Measurements from ENCODE around the gene MYO3B.

The MYO3B gene

DNA sequence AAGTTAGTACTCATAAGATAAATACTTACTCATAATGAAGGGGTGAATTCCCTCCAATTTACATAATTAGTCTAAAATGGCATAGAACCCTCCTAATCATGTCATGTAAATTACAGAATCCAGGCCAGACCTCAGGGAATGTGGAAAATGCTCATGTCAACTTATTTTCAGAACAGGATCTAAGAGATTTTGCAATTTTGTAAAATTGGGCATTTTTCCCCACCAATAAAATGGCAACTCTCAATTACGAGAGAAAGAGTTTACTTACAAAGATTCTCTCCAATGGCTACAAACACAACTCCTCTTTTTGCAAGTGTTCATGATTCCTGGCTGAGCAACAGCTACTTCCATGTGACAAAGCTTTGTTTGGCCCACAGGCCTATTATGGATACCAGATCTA, 503.4 kb downstream of the MYO3B start:
- no peak overlapping the region for H3K14ac ChIP-seq (ENCODE audit: low read length in 2 of 2)
- WGBS: 74% methylated on average over 1 of the region's 1 CpG
- H3K79me1 ChIP-seq (replicated peaks; ENCODE audit: low read length, poor library complexity, severe bottlenecking): no peaks in the 10 kb centered on the region
- H4K91ac ChIP-seq (ENCODE audit: low read length): no peak overlapping the region
- H3K9ac ChIP-seq (ENCODE audit: low read length): no peak overlapping the region
- no peaks in the 10 kb centered on the region for H3K27me3 ChIP-seq (ENCODE audit: control insufficient read depth in 1 of 2, insufficient read depth in 1 of 2, low read length in 2 of 2)
- H2BK15ac ChIP-seq (ENCODE audit: low read depth, poor library complexity, severe bottlenecking): no peak overlapping the region
- H2AFZ ChIP-seq (ENCODE audit: low read depth, low read length): no peak overlapping the region
- H3K9me3 ChIP-seq (ENCODE audit: control insufficient read depth, low read length): no peaks in the 10 kb centered on the region
- H3K18ac ChIP-seq (ENCODE audit: low read depth in 1 of 2, low read length in 2 of 2): no peak overlapping the region
- no peak overlapping the region for H2BK120ac ChIP-seq (ENCODE audit: low read depth, low read length)
- no peak for DNase-seq
- H3K4me1 ChIP-seq (ENCODE audit: control insufficient read depth, insufficient read depth, low read depth, low read length): no peaks in the 10 kb centered on the region
- H2AK5ac ChIP-seq (ENCODE audit: low read length, severe bottlenecking): no peak overlapping the region
- H3K4me2 ChIP-seq (ENCODE audit: low read length, poor library complexity, severe bottlenecking): no peak overlapping the region
- H3K36me3 ChIP-seq (ENCODE audit: control insufficient read depth in 1 of 2, insufficient read depth in 2 of 2, low read depth in 1 of 2, low read length in 2 of 2): no peaks in the 10 kb centered on the region
- no peak overlapping the region for H3K23ac ChIP-seq (ENCODE audit: low read length in 2 of 2)
- no peak overlapping the region for H3K27ac ChIP-seq (ENCODE audit: low read length, poor library complexity, severe bottlenecking)
- no peak overlapping the region for H4K8ac ChIP-seq (ENCODE audit: low read length)
- no peak overlapping the region for H2BK12ac ChIP-seq (ENCODE audit: low read length in 2 of 2)
- no peak overlapping the region for H3K4me3 ChIP-seq (ENCODE audit: insufficient read depth in 1 of 2, low read depth in 1 of 2, low read length in 2 of 2)
- no peak overlapping the region for H2BK5ac ChIP-seq (ENCODE audit: low read depth, low read length, poor library complexity, severe bottlenecking)
- H3K4ac ChIP-seq (ENCODE audit: low read depth in 1 of 2, low read length in 2 of 2): no peak overlapping the region

DNA sequence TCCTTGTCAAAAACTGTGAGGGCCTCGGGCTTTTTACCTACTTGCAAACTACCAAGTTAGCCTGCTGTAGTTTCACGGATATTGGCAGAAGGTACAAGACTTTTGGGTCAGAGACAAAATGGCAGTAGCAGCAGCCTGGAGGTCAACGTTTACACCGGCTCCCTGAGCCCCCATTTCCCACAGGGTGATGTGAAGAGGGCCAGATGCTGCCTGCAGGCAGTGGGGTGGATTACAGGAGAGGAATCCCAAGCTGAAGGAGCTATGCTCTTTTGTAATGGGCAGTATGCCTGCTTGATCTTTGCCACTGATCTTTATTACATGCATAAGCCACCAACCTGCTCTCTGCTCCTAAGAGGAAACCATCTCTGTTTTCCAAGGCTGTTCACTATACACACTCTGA, 507.6 kb downstream of the MYO3B start:
- H4K91ac ChIP-seq (ENCODE audit: low read length): no peak overlapping the region
- 56% methylated on average over 4 of the region's 4 CpGs for WGBS
- no peaks in the 10 kb centered on the region for H3K79me1 ChIP-seq (replicated peaks; ENCODE audit: low read length, poor library complexity, severe bottlenecking)
- H4K8ac ChIP-seq (ENCODE audit: low read length): no peak overlapping the region
- no peak overlapping the region for H2BK12ac ChIP-seq (ENCODE audit: low read length in 2 of 2)
- H3K4me1 ChIP-seq (ENCODE audit: control insufficient read depth, insufficient read depth, low read depth, low read length): no peaks in the 10 kb centered on the region
- H3K4ac ChIP-seq (ENCODE audit: low read depth in 1 of 2, low read length in 2 of 2): no peak overlapping the region
- no peak overlapping the region for H2AK5ac ChIP-seq (ENCODE audit: low read length, severe bottlenecking)
- H3K4me3 ChIP-seq (ENCODE audit: insufficient read depth in 1 of 2, low read depth in 1 of 2, low read length in 2 of 2): no peak overlapping the region
- H2AFZ ChIP-seq (ENCODE audit: low read depth, low read length): no peak overlapping the region
- no peaks in the 10 kb centered on the region for H3K27me3 ChIP-seq (ENCODE audit: control insufficient read depth in 1 of 2, insufficient read depth in 1 of 2, low read length in 2 of 2)
- no peak overlapping the region for H3K23ac ChIP-seq (ENCODE audit: low read length in 2 of 2)
- no peak overlapping the region for H2BK120ac ChIP-seq (ENCODE audit: low read depth, low read length)
- H2BK5ac ChIP-seq (ENCODE audit: low read depth, low read length, poor library complexity, severe bottlenecking): no peak overlapping the region
- no peak overlapping the region for H3K18ac ChIP-seq (ENCODE audit: low read depth in 1 of 2, low read length in 2 of 2)
- H3K9ac ChIP-seq (ENCODE audit: low read length): no peak overlapping the region
- no peak for DNase-seq
- no peaks in the 10 kb centered on the region for H3K9me3 ChIP-seq (ENCODE audit: control insufficient read depth, low read length)
- no peaks in the 10 kb centered on the region for H3K36me3 ChIP-seq (ENCODE audit: control insufficient read depth in 1 of 2, insufficient read depth in 2 of 2, low read depth in 1 of 2, low read length in 2 of 2)
- no peak overlapping the region for H2BK15ac ChIP-seq (ENCODE audit: low read depth, poor library complexity, severe bottlenecking)
- no peak overlapping the region for H3K14ac ChIP-seq (ENCODE audit: low read length in 2 of 2)
- no peak overlapping the region for H3K27ac ChIP-seq (ENCODE audit: low read length, poor library complexity, severe bottlenecking)
- H3K4me2 ChIP-seq (ENCODE audit: low read length, poor library complexity, severe bottlenecking): no peak overlapping the region

DNA sequence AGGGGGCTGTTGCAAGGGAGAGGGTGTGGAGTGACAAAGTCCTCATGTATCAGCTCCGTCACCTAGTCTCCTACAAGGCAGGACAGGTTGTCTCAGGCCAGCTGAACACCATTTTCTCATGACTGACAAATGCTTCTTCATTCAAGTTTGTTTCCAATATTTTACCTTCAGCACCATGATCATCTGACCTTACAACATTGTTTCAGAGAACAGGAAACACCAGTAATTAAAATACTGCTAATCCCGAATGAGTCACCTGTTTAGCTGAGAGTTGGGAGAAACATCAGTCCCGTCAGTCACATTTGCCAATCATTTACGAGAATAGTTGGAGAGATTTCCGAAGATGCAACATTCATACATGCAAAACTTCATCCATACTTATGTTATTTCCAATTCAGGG, 511.5 kb downstream of the MYO3B start:
- no peak overlapping the region for H2AFZ ChIP-seq (ENCODE audit: low read depth, low read length)
- H2BK12ac ChIP-seq (ENCODE audit: low read length in 2 of 2): no peak overlapping the region
- H3K9me3 ChIP-seq (ENCODE audit: control insufficient read depth, low read length): no peaks in the 10 kb centered on the region
- no peak overlapping the region for H3K18ac ChIP-seq (ENCODE audit: low read depth in 1 of 2, low read length in 2 of 2)
- H2AK5ac ChIP-seq (ENCODE audit: low read length, severe bottlenecking): no peak overlapping the region
- H3K4me1 ChIP-seq (ENCODE audit: control insufficient read depth, insufficient read depth, low read depth, low read length): no peaks in the 10 kb centered on the region
- no peak overlapping the region for H2BK15ac ChIP-seq (ENCODE audit: low read depth, poor library complexity, severe bottlenecking)
- 94% methylated on average over 5 of the region's 5 CpGs for WGBS
- H2BK5ac ChIP-seq (ENCODE audit: low read depth, low read length, poor library complexity, severe bottlenecking): no peak overlapping the region
- DNase-seq: no peak
- H4K91ac ChIP-seq (ENCODE audit: low read length): no peak overlapping the region
- H3K4ac ChIP-seq (ENCODE audit: low read depth in 1 of 2, low read length in 2 of 2): no peak overlapping the region
- H4K8ac ChIP-seq (ENCODE audit: low read length): no peak overlapping the region
- no peak overlapping the region for H3K4me3 ChIP-seq (ENCODE audit: insufficient read depth in 1 of 2, low read depth in 1 of 2, low read length in 2 of 2)
- H3K9ac ChIP-seq (ENCODE audit: low read length): no peak overlapping the region
- no peaks in the 10 kb centered on the region for H3K79me1 ChIP-seq (replicated peaks; ENCODE audit: low read length, poor library complexity, severe bottlenecking)
- no peak overlapping the region for H3K23ac ChIP-seq (ENCODE audit: low read length in 2 of 2)
- H3K27ac ChIP-seq (ENCODE audit: low read length, poor library complexity, severe bottlenecking): no peak overlapping the region
- H3K14ac ChIP-seq (ENCODE audit: low read length in 2 of 2): no peak overlapping the region
- no peaks in the 10 kb centered on the region for H3K36me3 ChIP-seq (ENCODE audit: control insufficient read depth in 1 of 2, insufficient read depth in 2 of 2, low read depth in 1 of 2, low read length in 2 of 2)
- H3K27me3 ChIP-seq (ENCODE audit: control insufficient read depth in 1 of 2, insufficient read depth in 1 of 2, low read length in 2 of 2): no peaks in the 10 kb centered on the region
- H2BK120ac ChIP-seq (ENCODE audit: low read depth, low read length): no peak overlapping the region
- no peak overlapping the region for H3K4me2 ChIP-seq (ENCODE audit: low read length, poor library complexity, severe bottlenecking)

DNA sequence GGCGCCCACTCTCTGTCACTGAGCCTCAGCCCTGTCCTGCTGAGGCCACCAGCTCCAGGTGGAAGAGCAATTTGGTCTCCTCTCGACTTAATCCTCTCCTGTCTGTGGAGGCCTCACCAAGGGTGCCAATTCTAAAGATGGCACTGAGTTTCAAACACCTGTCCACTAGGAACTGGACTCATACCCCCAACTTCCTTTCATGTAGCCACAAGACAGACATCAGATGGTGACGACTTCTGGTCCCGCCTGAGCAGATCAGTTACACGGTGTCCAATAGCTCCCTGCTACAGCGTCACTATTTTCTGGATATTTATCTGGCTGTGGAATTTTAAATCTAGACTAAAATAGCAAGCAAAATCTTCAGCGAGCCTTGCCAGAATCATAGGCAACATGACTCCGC, 512.7 kb downstream of the MYO3B start:
- H3K27me3 ChIP-seq (ENCODE audit: control insufficient read depth in 1 of 2, insufficient read depth in 1 of 2, low read length in 2 of 2): no peaks in the 10 kb centered on the region
- no peaks in the 10 kb centered on the region for H3K9me3 ChIP-seq (ENCODE audit: control insufficient read depth, low read length)
- no peak overlapping the region for H3K4me2 ChIP-seq (ENCODE audit: low read length, poor library complexity, severe bottlenecking)
- H2AFZ ChIP-seq (ENCODE audit: low read depth, low read length): no peak overlapping the region
- H2BK5ac ChIP-seq (ENCODE audit: low read depth, low read length, poor library complexity, severe bottlenecking): no peak overlapping the region
- no peak overlapping the region for H3K4ac ChIP-seq (ENCODE audit: low read depth in 1 of 2, low read length in 2 of 2)
- H3K4me1 ChIP-seq (ENCODE audit: control insufficient read depth, insufficient read depth, low read depth, low read length): peaks cover 4% of the 10 kb centered on the region
- H3K9ac ChIP-seq (ENCODE audit: low read length): no peak overlapping the region
- H3K36me3 ChIP-seq (ENCODE audit: control insufficient read depth in 1 of 2, insufficient read depth in 2 of 2, low read depth in 1 of 2, low read length in 2 of 2): no peaks in the 10 kb centered on the region
- WGBS: 94% methylated on average over 8 of the region's 8 CpGs
- no peak overlapping the region for H2BK120ac ChIP-seq (ENCODE audit: low read depth, low read length)
- H4K8ac ChIP-seq (ENCODE audit: low read length): no peak overlapping the region
- H3K14ac ChIP-seq (ENCODE audit: low read length in 2 of 2): no peak overlapping the region
- no peak overlapping the region for H4K91ac ChIP-seq (ENCODE audit: low read length)
- H3K23ac ChIP-seq (ENCODE audit: low read length in 2 of 2): no peak overlapping the region
- no peak overlapping the region for H3K27ac ChIP-seq (ENCODE audit: low read length, poor library complexity, severe bottlenecking)
- H3K18ac ChIP-seq (ENCODE audit: low read depth in 1 of 2, low read length in 2 of 2): no peak overlapping the region
- no peak overlapping the region for H3K4me3 ChIP-seq (ENCODE audit: insufficient read depth in 1 of 2, low read depth in 1 of 2, low read length in 2 of 2)
- H3K79me1 ChIP-seq (replicated peaks; ENCODE audit: low read length, poor library complexity, severe bottlenecking): no peaks in the 10 kb centered on the region
- no peak overlapping the region for H2AK5ac ChIP-seq (ENCODE audit: low read length, severe bottlenecking)
- no peak overlapping the region for H2BK15ac ChIP-seq (ENCODE audit: low read depth, poor library complexity, severe bottlenecking)
- H2BK12ac ChIP-seq (ENCODE audit: low read length in 2 of 2): no peak overlapping the region
- DNase-seq: no peak
